SK-N-MC (cell line): ENCODE measurements around the gene EDRF1.

ENCODE experiments used
- EZH2 ChIP-seq: fragments of 200-600 bp; sonication (generic); IDR thresholded peaks from one replicate; pipeline ENCODE4 v1.6.1; 2017; ENCODE audit warnings: antibody characterized with exemption
- FOXP2 ChIP-seq: optimal IDR thresholded peaks from 2 replicates; pipeline ENCODE3; 2011; ENCODE audit warnings: mild to moderate bottlenecking, moderate library complexity; ENCODE audit not compliant: insufficient read depth; ENCODE audit errors: extremely low read length, control extremely low read depth
- POLR2AphosphoS5 ChIP-seq: IDR thresholded peaks from 2 replicates; pipeline ENCODE4 v1.6.1; 2012; ENCODE audit warnings: mild to moderate bottlenecking, low read depth, low read length, borderline replicate concordance

DNA sequence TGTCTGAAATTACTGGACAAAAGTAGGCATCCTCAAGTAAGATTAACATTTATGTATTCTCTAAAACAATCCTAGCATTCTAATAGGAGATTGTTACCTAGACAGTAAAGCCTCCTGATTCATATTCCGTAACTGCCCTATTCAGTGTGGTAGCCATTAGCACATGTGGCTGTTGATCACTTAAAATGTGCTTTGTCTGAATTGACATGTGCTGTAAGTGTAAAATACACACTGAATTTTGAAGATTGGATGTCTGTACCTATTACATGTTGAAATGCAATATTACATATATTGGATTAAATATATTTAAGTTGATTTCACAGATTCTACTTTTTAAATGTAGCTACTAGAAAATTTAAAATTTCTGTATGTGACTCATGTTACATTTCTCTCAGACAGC lies 14.6 kb downstream of the EDRF1 start:
- TF ChIP-seq POLR2AphosphoS5 (no peak), EZH2 (no peak), FOXP2 (no peak)
